Right lung (tissue), 10 donors: ENCODE data around the gene OSBPL7. TPM values are rescaled to one million over a fixed set of nuclear protein-coding genes. Genes with fewer than 3 reads are reported as not detected.

Source experiments
- DNase-seq, 2 donors: peaks; one replicate each; pipeline ENCODE4 v3.0.0-alpha.2; 2013
- long read RNA-seq, 8 donors: transcript quantifications; one replicate each; lab custom pipeline, GENCODE V29; 2026
- polyA plus RNA-seq, 5 donors: library from polyadenylated mRNA; unstranded; fragments of 120-200 nt; gene quantifications; one replicate each; pipeline versions ENCODE4 v1.2.1 to v1.2.3, GENCODE V29; 2013; ENCODE audit warnings: inconsistent platforms in 1 of 5, low replicate concordance in 1 of 5; ENCODE audit not compliant: insufficient read length in 5 of 5, insufficient read depth in 1 of 5

Gene OSBPL7
- 10 to 100 TPM; 12.1 to 21.8 (median 17.5) TPM for polyA plus RNA-seq
- long read RNA-seq, donor 1, partial matches to known transcripts: 0 of 4 reads
- long read RNA-seq, donor 1, other reads (novel, unspliced or antisense): 0 of 4 reads
- long read RNA-seq, donor 2, partial matches to known transcripts: 5 of 5 reads
- long read RNA-seq, donor 2, other reads (novel, unspliced or antisense): 0 of 5 reads
- long read RNA-seq, donor 3, partial matches to known transcripts: 0 of 1 reads
- long read RNA-seq, donor 3, other reads (novel, unspliced or antisense): 0 of 1 reads
- long read RNA-seq, donor 4: 0 reads
- long read RNA-seq, donor 5, partial matches to known transcripts: 0 of 2 reads
- long read RNA-seq, donor 5, other reads (novel, unspliced or antisense): 0 of 2 reads
- long read RNA-seq, donor 6, partial matches to known transcripts: 0 of 3 reads
- long read RNA-seq, donor 6, other reads (novel, unspliced or antisense): 0 of 3 reads
- long read RNA-seq, donor 7, partial matches to known transcripts: 0 of 2 reads
- long read RNA-seq, donor 7, other reads (novel, unspliced or antisense): 0 of 2 reads
- long read RNA-seq, donor 8: 0 reads

- DNase-seq: peak; percentile 67 to 76
Observed at GRCh38 chr17:47821424-47822391, at the start of gene OSBPL7. TSS of gene OSBPL7 (minus strand) at chr17:47821794. CDS start at chr17:47820278, 1,516 bp downstream.

GRCh38 chr17:47871048-47871447, 49.5 kb upstream of the OSBPL7 start:
- no peak for DNase-seq

GRCh38 chr17:47870056-47870455, 48.5 kb upstream of the OSBPL7 start:
- DNase-seq: no peak

GRCh38 chr17:47869114-47869513, 47.5 kb upstream of the OSBPL7 start:
- no peak for DNase-seq

- no peak for DNase-seq
Observed at GRCh38 chr17:47867813-47868533, 46.4 kb upstream of the OSBPL7 start.

- no peak for DNase-seq
Observed at GRCh38 chr17:47866941-47867340, 45.3 kb upstream of the OSBPL7 start.

GRCh38 chr17:47864791-47865216, 43.2 kb upstream of the OSBPL7 start:
- DNase-seq: no peak

- no peak for DNase-seq
Observed at GRCh38 chr17:47862621-47863440, 41.2 kb upstream of the OSBPL7 start.

GRCh38 chr17:47860386-47860785, 38.8 kb upstream of the OSBPL7 start:
- no peak for DNase-seq

- no peak for DNase-seq
Observed at GRCh38 chr17:47857551-47858455, 36.2 kb upstream of the OSBPL7 start.

- DNase-seq: no peak
Observed at GRCh38 chr17:47856830-47857229, 35.2 kb upstream of the OSBPL7 start.

- no peak for DNase-seq
Observed at GRCh38 chr17:47855737-47856136, 34.1 kb upstream of the OSBPL7 start.

- DNase-seq: no peak
Observed at GRCh38 chr17:47853616-47854015, 32.0 kb upstream of the OSBPL7 start.

GRCh38 chr17:47852113-47852949, 30.7 kb upstream of the OSBPL7 start:
- DNase-seq: no peak

- no peak for DNase-seq
Observed at GRCh38 chr17:47851764-47852112, 30.1 kb upstream of the OSBPL7 start.

GRCh38 chr17:47850692-47851573, 29.3 kb upstream of the OSBPL7 start, which contains the start of gene SP6:
TSS of gene SP6 (minus strand) at chr17:47851163. CDS start at chr17:47848429, 2,734 bp downstream.
- no peak for DNase-seq

GRCh38 chr17:47850373-47850691, 28.7 kb upstream of the OSBPL7 start:
- DNase-seq: no peak

- no peak for DNase-seq
Observed at GRCh38 chr17:47848198-47848513, 26.6 kb upstream of the OSBPL7 start.
